Uterus (tissue), 4 donors: ENCODE data around the gene ADORA3. TPM values are rescaled to one million over a fixed set of nuclear protein-coding genes. Genes with fewer than 3 reads are reported as not detected.

Experiments
- DNase-seq, 2 donors: peaks; one replicate each; pipeline ENCODE4 v3.0.0-alpha.2; 2019 to 2020
- H3K27ac ChIP-seq, 2 donors: fragments of 200-600 bp; sonication (generic); 1 replicate in 1 of 2; 2 replicates in 1 of 2; pipeline ENCODE4 v1.5.1; 2016 to 2018
- H3K27me3 ChIP-seq, 2 donors: fragments of 200-600 bp; sonication (generic); one replicate each; pipeline ENCODE4 v1.5.1; 2018 to 2019; ENCODE audit warnings: control low read depth in 1 of 2
- H3K36me3 ChIP-seq, 2 donors: fragments of 200-600 bp; sonication (generic); one replicate each; pipeline ENCODE4 v1.5.1; 2019; ENCODE audit warnings: control low read depth in 1 of 2
- H3K4me1 ChIP-seq, 2 donors: fragments of 200-600 bp; sonication (generic); one replicate each; pipeline ENCODE4 v1.5.1; 2018 to 2019; ENCODE audit warnings: control low read depth in 1 of 2
- H3K4me3 ChIP-seq, 2 donors: fragments of 200-600 bp; sonication (generic); 1 replicate in 1 of 2; 2 replicates in 1 of 2; pipeline ENCODE4 v1.5.1; 2018 to 2019; ENCODE audit warnings: mild to moderate bottlenecking in 1 of 2
- H3K9me3 ChIP-seq, 2 donors: fragments of 200-600 bp; sonication (generic); one replicate each; pipeline ENCODE4 v1.5.1; 2019; ENCODE audit warnings: control low read depth in 1 of 2
- POLR2A ChIP-seq, 2 donors: fragments of 450-650 bp; IDR thresholded peaks; one replicate each; pipeline ENCODE4 v1.6.1; 2016; ENCODE audit warnings: antibody characterized with exemption in 2 of 2, mild to moderate bottlenecking in 1 of 2, moderate library complexity in 1 of 2
- intact Hi-C: fragments of 100-400 bp; cut with DNase I; formaldehyde crosslinking; loops from one replicate; pipeline ENCODE4 v1.15.1; 2023; ENCODE audit warnings: low total_unique reads
- total RNA-seq, 4 donors: library from RNA; depleted of rRNA in 3 of 4; stranded (reverse); fragments of >200 nt in 3 of 4; gene quantifications; one replicate each; pipeline versions ENCODE4 v1.1.0 to v1.2.4, GENCODE V29; 2014 to 2023
- TF ChIP-seq, protein P1 (sequence below), 4 experiments: fragments of 200-600 bp in 2 of 4; fragments of 450-650 bp in 2 of 4; sonication (generic) in 2 of 4; IDR thresholded peaks; one replicate each; pipeline ENCODE4 v1.5.1; 2016 to 2019; ENCODE audit warnings: antibody characterized with exemption in 4 of 4, mild to moderate bottlenecking in 2 of 4, moderate library complexity in 1 of 4
- donor health status: DM: yes; HTN: yes; CAD: no.

Gene ADORA3
- total RNA-seq, 4 donors from 2014 or later: 0.59 to 13.6 (median 1.7) TPM

GRCh38 chr1:111470596-111470995, 32.8 kb downstream of the ADORA3 start:
- Histone ChIP-seq H3K9me3 (no peaks in the 10 kb centered on the region), H3K4me1 (no peaks in the 10 kb centered on the region), H3K27me3 (no peaks in the 10 kb centered on the region), H3K36me3 (no peaks in the 10 kb centered on the region), H3K4me3 (no peak overlapping the region), H3K27ac (no peak overlapping the region)
- no peak for DNase-seq
- intact Hi-C loops: no loop called here
- no peak for TF ChIP-seq POLR2A (IDR thresholded peaks at IDR 0.05)
- TF ChIP-seq, protein P1, sequence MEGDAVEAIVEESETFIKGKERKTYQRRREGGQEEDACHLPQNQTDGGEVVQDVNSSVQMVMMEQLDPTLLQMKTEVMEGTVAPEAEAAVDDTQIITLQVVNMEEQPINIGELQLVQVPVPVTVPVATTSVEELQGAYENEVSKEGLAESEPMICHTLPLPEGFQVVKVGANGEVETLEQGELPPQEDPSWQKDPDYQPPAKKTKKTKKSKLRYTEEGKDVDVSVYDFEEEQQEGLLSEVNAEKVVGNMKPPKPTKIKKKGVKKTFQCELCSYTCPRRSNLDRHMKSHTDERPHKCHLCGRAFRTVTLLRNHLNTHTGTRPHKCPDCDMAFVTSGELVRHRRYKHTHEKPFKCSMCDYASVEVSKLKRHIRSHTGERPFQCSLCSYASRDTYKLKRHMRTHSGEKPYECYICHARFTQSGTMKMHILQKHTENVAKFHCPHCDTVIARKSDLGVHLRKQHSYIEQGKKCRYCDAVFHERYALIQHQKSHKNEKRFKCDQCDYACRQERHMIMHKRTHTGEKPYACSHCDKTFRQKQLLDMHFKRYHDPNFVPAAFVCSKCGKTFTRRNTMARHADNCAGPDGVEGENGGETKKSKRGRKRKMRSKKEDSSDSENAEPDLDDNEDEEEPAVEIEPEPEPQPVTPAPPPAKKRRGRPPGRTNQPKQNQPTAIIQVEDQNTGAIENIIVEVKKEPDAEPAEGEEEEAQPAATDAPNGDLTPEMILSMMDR (IDR thresholded peaks at IDR 0.05): no peak

- DNase-seq: no peak
- no peaks in the 10 kb centered on the region for H3K27me3 ChIP-seq
- TF ChIP-seq, protein P1 (IDR thresholded peaks at IDR 0.05): no peak
- no peak for TF ChIP-seq POLR2A (IDR thresholded peaks at IDR 0.05)
- H3K4me3 ChIP-seq: no peak overlapping the region
- H3K36me3 ChIP-seq: no peaks in the 10 kb centered on the region
- intact Hi-C loops: no loop called here
- H3K27ac ChIP-seq: no peak overlapping the region
- H3K9me3 ChIP-seq: no peaks in the 10 kb centered on the region
- no peaks in the 10 kb centered on the region for H3K4me1 ChIP-seq
These were observed 33.9 kb downstream of the ADORA3 start for GRCh38 chr1:111469539-111469938.

GRCh38 chr1:111468717-111469100, 34.7 kb downstream of the ADORA3 start:
- H3K4me1 ChIP-seq: no peaks in the 10 kb centered on the region
- no peak overlapping the region for H3K27ac ChIP-seq
- no peak for DNase-seq
- TF ChIP-seq, protein P1 (IDR thresholded peaks at IDR 0.05): no peak
- TF ChIP-seq POLR2A (IDR thresholded peaks at IDR 0.05): no peak
- H3K36me3 ChIP-seq: no peaks in the 10 kb centered on the region
- no peaks in the 10 kb centered on the region for H3K27me3 ChIP-seq
- intact Hi-C loops: no loop called here
- H3K9me3 ChIP-seq: no peaks in the 10 kb centered on the region
- H3K4me3 ChIP-seq: no peak overlapping the region

DNA sequence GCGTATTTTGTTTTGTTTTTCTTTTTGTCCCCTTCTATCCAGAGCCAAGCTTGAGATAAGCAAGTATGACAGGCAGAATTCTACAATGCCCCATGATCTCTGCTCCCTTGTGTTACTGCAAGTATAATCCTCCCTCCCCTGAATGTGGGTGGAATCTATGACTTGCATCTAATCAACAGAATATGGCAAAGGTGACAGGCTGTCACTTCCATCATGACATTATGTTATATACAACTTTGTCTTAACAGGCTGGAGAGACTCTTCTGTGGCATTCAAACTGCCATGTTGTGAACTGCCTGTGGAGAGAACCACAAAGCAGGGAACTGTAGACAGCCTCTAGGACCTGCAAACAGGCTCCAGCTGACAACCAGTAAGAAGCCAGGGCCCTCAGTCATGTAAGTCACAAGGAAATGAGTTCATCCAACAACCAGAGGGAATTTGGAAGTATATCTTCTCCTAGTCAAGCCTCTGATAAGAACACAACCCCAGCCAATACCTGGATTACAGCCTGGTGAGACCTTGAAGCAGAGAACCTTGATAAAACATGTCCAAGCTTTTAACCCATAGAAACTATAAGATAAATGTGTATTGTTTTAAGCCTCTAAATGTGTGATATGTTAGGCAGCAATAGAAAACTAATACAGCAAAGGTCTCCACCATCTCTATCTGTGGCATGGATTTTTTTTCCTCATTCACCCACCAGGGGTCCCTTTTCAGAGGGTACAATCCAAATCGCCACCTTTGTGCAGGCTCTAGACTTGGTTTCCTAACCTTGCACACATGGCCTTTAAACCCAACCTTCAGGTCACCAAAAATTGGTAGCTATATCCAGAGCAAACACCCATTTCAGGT, 35.3 kb downstream of the ADORA3 start:
- TF ChIP-seq POLR2A (IDR thresholded peaks at IDR 0.05): no peak
- TF ChIP-seq, protein P1 (IDR thresholded peaks at IDR 0.05): no peak
- no peaks in the 10 kb centered on the region for H3K4me1 ChIP-seq
- H3K4me3 ChIP-seq: no peak overlapping the region
- intact Hi-C loops: no loop called here
- no peaks in the 10 kb centered on the region for H3K9me3 ChIP-seq
- DNase-seq: no peak
- no peaks in the 10 kb centered on the region for H3K36me3 ChIP-seq
- no peaks in the 10 kb centered on the region for H3K27me3 ChIP-seq
- H3K27ac ChIP-seq: no peak overlapping the region

DNA sequence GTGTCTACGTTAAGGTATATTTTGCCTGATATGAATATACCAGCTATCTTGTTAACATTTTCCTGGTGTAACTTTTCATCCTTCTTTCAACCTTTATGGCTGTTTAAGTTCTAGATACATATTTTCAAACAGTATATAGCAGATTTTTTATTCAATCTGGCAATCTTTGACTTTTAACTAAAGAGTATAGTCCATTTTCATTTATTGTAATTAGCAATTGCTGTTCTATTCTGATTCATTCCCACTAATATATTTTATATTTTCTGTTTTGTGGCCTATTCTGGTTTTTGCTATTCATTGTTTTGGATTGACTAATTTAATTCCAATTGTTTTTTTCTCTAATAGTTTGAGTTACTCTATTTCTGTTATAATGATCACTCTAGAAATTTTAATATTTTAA, 37.0 kb downstream of the ADORA3 start:
- no peak for TF ChIP-seq POLR2A (IDR thresholded peaks at IDR 0.05)
- TF ChIP-seq, protein P1 (IDR thresholded peaks at IDR 0.05): no peak
- Histone ChIP-seq H3K4me1 (no peaks in the 10 kb centered on the region), H3K36me3 (no peaks in the 10 kb centered on the region), H3K27ac (no peak overlapping the region), H3K27me3 (no peaks in the 10 kb centered on the region), H3K4me3 (no peak overlapping the region), H3K9me3 (no peaks in the 10 kb centered on the region)
- intact Hi-C loops: no loop called here
- DNase-seq: no peak
